SHP77 treated with DMSO at 0.1 percent for 48 hours (cell line): ENCODE results near the gene SPSB1.
"Not testable (repeated sequence)": the region's sequence is repeated elsewhere in the genome, so short reads cannot be mapped to it uniquely, and the experiment has no call there.

ENCODE experiments used
- DNase-seq: peaks from one replicate; lab custom pipeline; 2025; lab: John Stamatoyannopoulos, UW

Gene SPSB1

DNA sequence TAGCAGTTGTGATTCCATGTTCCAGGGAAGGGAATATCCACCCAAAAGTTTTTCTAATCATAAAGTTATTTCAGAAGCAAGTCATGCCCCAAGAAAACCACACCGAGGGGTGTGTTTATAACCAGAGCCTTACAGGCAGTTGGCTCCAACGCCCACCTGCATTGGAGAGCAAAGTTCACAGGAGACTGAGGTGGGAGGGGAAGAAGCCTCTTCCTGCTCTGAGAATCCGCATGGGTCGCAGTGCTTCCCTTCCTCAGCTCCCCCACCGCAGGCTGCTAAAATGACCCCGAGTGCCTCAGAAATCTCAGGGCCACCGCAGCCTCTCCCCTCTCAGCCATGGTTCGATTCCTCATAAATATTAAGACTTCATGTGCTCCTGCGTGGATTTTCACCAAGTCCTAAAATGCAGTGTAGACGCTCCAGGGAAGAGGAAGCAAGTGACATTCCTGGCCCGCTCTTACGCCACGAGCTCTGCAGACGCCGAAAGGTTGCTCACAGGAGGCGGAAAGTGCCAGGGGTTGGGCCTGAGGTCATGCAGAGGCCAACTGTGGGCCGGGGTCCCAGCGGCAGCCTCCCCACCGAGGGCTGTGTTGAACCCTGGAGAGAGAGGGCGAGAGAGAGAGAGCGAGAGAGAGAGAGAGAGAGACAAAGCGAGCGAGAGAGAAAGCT is 13.4 kb upstream of the SPSB1 start:
- DNase-seq: no peak

DNA sequence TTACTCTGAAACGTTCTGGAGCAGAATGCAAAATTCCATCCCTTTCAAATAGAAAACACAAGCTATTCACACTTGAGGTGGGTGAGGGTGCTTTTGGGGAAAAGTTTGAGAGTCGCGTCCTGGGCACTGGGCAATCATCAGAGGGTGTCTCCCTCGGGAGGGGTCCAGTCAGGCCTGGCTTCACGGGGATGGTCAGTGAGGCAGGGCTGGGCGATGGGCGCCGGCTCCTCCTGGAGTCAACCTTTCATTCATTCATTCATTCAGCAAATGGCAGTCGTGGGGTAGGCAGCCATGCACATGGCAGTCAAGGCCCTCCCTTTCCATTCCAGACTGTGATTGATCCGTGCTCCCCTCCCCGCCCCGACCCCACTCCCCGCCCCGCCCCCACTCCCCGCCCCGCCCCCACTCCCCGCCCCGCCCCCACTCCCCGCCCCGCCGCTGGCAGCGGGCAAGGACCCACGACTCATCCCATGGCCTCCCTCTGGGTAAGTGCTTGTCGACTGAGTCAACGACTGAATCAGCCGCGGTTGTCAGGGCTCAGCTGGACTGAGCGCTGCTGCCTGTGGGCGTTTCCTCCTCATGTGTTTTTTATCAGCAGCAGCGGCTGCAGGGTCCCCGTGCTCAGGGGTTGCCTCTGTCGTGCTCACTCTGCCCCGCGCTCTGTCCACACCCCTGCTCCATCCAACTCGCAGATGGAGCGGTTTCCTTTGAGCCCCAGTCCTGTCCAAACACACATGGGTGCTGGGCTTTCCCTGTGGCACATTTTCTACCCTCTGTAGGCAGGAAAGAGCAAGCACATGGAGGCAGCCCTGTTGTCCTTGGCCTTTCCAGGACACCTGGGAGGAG is 12.5 kb upstream of the SPSB1 start:
- no peak for DNase-seq

DNA sequence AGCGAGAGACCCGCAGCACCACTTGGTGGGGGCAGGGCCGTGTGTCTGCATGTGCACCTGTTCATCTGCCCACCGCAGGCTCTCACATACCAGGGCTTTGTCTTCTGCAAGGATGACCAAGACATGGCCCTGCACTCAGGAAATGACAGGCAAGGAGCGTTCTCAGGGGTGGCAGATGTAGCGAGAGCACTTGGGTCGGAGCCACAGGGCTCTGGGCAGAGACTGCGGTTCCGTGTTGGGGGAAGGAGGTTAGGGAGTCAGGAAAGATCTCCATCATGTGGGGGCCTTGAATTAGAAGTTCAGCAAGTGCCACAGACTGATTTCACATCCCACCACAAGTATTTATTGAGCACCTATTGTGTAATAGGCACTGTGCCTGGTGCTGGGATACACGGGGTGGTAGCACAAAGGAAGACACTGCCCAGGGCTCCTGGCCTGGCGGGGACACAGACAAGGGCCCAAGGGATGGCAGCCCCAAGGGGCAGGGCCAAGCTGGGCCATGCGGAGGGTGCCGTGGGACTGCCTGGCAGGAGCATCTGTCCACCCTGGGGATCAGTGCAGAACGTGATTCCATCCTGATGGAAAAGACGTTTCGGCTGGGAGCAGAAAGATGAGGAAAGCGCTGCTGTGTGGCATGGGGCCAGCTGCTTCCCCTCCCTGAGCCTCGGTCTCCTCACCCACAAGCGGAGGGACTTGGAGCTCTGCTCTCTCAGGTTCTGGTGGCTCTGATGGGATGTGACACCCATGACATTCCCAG is 11.4 kb upstream of the SPSB1 start:
- DNase-seq: no peak

DNA sequence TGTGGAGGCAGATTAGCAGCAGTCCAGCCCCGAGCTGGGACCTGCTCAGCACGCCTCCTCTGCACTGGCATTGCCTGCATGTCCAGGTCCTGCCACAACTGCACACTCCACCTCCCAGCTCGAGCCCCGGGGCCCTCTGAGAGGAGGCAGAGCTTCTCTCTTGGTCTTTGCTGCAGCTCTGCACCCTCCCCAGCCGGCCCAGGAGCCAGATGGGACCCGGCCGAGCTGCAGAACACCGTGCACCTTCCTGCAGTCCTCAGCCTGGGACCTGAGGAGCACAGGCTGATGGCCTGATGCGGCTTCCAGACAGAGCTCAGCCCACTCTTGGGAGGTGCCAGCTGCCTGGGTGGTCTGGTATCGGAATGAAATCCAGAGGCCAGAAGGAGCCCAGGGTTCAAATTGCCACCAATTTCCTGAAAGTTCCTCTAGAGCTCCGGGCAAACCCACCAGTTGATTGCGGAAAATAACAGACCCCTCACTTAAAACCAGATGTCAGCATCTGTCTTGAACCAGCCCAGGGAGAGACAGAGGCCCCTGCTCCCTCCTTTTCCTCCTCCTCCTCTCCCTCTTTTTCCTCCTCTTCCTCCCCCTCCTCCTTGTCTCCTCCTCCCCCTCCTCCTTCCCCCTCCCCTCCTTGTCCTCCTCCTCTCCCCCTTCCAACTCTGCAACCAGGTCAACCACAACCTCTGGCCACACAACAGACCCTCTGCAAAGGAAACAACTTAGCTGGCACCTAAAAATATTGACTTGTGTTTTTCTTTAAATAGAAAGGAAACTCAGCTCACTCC is 10.6 kb upstream of the SPSB1 start:
- DNase-seq: no peak

DNA sequence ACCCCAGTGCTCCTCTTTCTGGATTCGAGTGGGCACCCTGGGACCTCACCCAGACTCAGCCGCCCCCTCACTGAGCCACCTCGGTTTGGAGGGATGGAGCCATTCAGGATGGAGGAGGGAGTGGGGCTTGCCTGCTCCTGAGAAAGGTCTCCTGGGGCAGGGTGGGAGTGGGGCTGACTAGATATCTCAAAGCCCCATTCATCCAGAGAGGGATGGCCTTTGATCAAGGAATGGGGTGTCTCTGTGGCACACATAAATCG is 10.1 kb upstream of the SPSB1 start:
- no peak for DNase-seq

DNA sequence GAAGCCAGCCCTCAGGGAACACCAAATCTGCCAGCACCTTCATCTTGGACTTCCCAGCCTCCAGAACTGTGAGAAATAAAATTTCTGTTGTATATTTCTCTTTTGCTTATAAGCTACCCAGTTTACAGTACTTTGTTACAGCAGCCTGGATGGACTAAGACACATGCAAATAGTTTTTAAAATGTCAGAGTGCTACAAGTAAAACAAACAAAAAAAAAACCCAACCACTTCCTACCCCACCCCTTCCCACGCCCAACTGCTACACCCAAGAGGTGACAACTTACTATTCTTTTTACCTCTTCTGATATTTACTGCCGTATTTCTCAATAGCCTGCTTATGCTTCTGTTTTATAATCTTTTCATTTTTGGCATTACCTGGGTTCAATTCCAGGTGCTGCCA is 8.6 kb upstream of the SPSB1 start:
- DNase-seq: no peak

DNA sequence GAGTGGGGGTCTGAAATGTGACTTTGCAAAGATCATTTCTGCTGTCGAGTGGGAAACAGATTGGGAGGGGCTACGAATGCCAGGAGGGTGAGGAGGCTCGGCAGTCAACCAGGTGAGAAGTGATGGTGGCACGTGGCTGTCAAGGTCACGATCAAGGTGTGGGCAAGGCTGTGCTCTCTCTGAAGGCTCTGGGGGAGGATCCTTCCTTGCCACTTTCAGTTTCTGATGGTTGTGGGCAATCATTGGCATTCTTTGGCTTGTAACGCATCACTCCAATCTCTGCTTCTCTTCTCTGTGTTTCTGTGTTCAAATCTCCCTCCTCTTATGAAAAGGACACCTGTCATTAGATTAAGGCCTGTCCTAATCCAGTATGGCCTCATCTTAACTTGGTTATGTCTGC is 6.1 kb upstream of the SPSB1 start:
- DNase-seq: no peak

DNA sequence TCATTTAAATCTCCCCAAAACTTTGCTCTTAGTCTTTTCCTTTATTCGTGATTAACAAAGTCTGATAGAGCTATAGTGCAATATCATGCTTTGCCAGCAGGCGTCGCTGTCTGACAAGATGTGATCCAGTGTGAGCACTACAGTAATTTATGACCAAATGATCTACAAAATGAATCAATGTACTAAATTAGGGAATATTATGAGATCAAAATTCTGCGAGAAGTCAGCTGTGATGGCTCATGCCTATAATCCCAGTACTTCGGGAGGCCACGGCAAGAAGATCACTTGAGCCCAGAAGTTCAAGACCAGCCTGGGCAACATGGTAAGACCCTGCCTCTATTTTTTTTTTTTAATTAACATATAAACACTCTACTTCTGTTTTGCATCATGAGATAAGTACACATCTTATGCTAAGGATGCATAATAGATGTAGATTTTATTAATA is 3.6 kb upstream of the SPSB1 start:
- DNase-seq: peak; percentile 20

DNA sequence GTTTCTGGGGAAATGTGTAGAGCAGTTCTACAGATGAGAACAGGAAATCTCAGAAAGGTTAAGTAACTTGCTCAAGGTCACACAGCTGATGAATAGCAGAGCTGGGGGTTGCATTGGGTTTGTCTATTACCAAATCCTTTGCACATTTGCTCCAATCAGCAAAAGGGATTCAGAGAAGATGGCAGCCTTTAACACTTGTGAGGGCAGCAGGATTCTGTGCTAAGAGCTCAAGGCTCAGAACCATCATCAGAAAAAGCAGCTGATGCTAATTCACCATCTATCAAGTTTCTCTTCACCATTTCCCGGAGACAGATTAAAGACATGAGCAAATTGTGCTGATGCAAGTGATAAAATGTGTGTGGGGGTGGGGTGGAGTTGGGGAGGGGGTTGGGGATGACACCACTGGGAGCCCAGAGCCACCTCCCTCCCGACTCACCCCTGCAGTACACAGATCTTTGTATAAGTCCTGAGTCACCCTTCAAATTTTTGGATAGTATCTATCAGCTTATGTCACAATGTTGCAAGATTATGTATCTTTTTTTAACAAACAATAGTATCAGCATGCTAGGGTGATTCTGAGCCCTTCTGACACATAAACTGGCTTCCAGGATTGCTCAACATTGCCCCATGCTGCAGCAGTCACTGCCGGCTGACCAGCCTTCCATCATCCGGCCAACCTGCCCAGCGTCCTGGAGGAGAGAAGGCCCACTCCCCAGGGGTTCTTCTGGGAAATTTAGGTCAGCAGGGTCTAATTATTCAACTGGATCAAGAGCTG is 2.8 kb upstream of the SPSB1 start:
- no peak for DNase-seq

DNA sequence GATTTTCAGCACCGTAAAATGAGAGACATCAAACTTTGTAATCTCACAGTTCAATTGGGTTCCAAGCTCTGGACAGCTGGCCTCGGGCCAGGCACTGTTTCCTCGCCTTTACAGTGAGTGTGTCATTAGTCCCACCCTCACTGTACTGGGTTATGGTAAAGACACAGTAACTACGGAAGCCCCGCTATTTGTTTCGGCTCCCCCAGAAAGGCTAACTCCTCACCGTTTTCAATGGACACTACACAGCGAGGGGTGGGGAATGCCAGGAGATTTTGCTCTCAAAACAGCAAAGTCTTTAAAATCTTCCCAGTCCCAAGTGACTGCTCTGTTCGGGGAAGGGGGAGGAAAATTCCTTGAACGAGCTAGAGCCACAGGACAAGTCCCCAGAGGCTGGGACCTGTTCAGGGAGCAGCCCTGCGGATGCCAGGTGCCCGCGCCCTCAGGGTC is 757 bp upstream of the SPSB1 start:
- no peak for DNase-seq

DNA sequence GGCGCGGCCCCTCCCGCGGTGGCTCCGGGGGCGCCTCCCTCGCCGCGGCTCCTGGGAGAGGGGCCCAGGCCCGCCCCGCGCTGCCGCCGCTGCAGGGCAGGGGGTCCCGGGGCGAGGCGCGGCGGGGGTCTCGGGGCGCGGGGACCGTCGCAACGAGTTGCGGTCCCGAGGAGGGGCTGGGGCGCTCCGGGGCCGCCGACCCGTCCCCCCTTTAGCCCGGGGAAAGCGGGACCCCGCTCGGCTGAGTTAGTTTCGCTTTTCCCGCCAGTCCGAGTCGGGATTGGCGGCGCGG is 493 bp downstream of the SPSB1 start:
- DNase-seq: no peak

DNA sequence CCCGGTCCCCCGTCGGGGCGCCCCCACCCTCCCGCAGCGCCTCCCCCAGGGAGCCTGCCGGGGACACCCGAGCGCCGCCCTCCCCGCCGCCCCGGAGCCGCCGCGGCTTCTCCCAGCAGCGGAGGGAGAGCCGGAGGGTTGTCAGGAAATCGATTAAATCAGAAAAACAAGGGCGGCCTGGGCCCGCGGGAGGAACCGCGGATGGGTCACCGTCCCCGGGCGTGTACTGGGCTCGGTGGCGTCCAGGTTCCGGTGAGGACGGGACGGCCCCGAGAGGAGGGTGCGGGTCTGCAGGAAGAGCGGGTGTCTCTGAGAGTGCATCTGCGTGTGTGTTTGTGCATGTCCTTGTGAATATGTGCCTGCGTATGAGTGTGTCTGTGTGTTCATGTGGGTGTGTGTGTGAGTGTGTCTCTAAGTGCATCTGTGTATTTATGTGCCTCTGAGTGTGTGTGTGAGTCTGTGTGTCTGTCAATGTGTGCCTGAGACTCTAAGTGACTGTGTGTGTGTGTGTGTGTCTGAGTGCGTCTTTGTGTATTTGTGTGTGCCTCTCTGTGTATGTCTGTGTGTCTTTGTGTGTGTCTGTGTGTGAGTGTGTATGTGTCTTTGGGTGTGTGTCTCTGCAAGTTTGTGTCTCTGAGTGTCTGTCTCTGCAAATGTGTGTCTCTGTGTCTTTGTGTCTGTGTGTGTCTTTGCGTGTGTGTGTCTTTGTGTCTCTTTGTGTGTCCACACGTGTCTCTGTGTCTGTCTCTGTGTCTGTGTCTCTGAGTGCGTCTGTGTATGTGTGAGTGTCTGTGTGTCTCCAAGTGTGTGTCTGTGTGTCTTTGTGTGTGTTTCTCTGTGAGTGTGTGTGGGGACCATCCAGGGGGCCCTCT is 1.1 kb downstream of the SPSB1 start:
- no peak for DNase-seq

DNA sequence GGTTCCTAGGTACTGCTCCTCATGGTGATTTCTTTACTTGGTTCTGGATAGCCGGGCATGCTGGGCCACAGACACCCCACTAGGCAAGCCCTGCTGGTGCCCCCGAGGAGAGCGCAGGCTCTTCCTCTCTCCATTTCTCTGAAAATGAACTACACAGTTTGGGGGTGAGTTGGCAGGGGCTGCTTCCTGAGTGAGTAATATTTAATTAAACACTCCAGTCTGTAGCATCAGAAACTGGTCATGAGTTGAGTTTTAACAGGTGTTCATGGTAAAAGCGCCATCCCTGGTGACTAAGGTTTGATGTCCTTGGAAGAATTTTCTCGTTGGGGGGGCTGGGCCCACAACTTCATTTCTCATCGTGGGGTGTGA is 1.7 kb downstream of the SPSB1 start:
- DNase-seq: no peak

DNA sequence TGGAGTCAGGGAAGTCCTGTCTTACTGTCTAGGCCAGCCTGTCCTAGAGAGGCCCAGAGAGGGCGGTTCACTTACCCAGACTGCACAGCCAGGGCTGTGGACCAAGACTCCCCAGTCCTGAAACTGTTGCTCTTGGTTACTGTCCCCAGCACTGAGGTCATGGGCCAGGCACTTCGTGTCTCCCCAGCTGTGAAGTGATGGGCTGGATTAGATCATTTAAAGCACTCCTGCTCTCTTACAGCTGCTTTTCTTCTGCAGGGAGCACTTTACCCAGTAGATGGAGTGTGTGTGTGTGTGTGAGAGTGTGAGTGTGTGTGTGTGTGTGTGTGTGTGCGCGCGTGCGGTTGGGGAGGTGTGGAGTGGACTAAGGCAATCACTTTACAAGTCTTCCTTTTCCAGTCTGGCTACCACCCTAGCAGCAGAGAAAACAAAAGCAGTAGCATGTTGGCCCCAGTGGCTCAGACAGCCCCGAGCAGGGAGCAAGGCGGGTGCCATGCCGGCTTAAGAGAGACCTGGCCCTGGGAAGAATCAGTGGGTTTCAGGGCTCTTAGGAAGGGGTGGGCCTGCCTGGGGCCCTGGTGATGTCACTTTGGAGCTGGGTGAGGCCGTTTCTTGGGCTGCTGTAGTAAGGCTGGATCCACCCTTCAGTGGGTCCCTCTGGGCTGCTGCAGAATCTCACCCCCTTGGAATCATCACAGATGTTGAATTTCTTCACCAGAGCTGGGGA is 2.4 kb downstream of the SPSB1 start:
- no peak for DNase-seq

DNA sequence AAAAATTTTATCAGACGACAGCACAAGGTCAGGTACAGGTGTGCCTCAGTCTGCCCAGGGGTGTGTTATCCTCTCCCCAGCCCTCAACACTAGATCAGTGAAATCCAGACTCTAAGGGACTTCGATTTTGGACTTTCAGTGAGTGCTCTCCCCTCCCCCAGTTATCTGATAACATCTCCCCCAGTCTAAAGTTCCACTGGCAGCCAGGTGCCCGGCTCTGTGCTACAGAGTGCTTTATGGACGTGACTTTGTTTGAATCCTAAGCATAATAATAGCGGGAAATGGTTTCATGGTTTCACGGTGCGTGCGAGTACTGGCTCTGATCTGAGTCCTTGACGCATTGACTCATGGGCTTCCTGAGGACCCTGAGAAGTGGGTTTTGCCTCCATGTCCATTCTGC is 3.2 kb downstream of the SPSB1 start:
- no peak for DNase-seq

DNA sequence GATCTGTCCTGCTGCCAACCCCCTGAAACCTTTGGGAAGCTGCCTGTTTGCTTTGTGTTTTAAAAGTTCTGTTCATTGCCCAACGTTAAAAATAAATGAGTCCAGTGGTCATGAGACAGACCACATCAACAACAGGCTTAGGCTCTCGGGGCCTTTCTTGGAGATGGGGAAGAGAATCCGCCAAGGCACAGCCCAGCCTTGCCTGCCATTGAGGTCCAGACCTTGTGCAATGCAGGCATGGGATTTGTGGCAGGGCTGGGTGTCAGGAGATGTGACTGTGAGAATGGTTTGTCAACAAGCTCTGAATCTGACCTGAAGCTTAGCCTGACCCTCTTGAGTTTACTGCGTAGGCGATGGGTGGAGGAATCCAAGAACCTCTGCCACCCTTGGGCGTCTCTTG is 4.2 kb downstream of the SPSB1 start:
- no peak for DNase-seq

DNA sequence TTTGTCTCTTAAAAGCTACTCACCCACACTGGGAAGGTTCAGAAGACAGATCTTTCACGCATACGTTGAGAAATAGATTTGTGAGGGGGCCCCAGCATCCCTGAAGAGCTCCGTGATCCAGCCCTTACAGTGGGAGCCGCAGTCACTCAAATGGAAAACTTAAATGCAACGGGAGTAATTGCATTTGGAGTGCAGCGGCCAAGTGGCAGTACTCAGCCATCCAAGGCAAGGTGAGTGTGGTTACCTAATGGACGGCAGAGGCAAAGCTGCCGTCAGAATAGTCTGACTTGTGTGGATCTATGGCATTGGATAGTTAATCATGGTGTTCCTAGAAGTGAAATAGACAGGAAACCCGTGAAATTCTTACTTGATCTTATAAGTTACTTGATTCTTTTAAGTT is 5.1 kb downstream of the SPSB1 start:
- no peak for DNase-seq

DNA sequence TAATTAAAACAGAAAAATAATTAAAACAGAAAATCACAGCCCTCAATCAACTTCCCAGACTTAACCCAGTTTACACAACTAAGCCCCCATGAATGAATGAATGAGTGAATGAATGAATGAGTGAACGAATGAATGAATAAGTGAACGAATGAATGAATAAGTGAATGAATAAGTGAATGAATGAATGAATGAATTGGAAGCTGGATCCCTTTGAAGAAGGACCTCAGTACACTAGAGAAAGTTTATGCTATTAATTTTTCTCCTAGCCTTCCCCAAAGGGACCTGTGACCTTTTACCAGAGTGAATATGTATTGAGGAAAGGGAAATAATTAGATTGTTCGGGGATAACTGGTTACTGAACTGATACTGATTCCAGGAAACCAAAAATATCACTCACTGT is 5.6 kb downstream of the SPSB1 start:
- no peak for DNase-seq

DNA sequence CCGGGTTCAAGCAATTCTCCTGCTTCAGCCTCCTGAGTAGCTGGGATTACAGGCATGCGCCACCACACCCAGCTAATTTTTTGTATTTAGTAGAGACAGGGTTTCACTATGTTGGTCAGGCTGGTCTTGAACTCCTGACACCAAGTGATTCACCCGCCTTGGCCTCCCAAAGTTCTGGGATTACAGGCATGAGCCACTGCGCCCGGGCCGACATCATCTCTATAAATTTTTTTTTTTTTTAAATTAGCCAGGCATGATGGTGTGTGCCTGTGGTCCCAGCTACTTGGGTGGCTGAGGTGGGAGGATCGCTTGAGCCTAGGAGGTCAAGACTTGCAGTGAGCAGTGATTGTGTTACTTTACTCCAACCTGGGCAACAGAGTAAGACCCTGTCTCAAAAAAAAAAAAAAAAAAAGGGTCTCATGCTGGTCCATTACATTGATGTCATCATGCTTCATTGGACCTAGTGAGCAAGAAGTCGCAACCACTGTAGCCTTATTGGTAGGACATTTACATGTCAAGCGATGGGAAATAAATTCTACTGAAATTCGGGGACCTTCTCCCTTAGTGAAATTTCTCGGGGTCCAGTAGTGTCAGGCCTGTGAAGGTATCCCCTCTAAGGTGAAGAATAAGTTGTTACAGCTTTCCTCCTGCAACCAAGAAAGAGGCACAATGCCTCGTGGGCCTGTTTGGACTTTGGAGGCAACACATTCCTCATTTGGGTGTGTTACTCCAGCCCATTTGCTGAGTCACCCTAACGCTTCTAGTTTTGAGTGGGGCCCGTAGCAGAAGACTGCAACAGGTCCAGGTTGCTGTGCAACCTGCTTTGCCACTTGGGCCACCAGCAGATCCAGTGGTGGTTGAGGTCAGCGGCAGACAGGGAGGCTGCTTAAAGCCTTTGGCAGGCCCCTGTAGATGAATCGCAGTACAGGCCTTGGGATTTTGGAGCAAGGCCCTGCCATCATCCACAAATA is 7.2 kb downstream of the SPSB1 start:
- not testable (repeated sequence) for DNase-seq
